ENCODE measurements around the gene PADI2. TPM values are rescaled to one million over a fixed set of nuclear protein-coding genes. Genes with fewer than 3 reads are reported as not detected.

PADI2 gene
- total RNA-seq, 1 experiment from 2014 or later: 1.3 TPM

- intact Hi-C loops (cut with micrococcal nuclease; ENCODE audit: unreplicated experiment): no loop called here
- DNase-seq: no peak
- Mint-ChIP-seq H3K27ac (ENCODE audit: unreplicated experiment) (no peak overlapping the region), H3K4me3 (ENCODE audit: low read depth, unreplicated experiment) (no peak overlapping the region), H3K4me1 (ENCODE audit: low read depth, unreplicated experiment) (no peaks in the 10 kb centered on the region), H3K27me3 (ENCODE audit: unreplicated experiment) (no peaks in the 10 kb centered on the region), H3K9me3 (ENCODE audit: low read depth, unreplicated experiment) (no peaks in the 10 kb centered on the region), H3K36me3 (ENCODE audit: insufficient read depth, unreplicated experiment) (no peaks in the 10 kb centered on the region)
- CTCF ChIA-PET: no interaction called here
- no TSS peak for BruUV-seq (replicated peaks)
- no peak for TF ChIP-seq CTCF (IDR thresholded peaks at IDR 0.05; ENCODE audit: unreplicated experiment)
These were observed 34.5 kb downstream of the PADI2 start for GRCh38 chr1:17084787-17085186.

GRCh38 chr1:17082761-17083160 lies 36.5 kb downstream of the PADI2 start:
- Mint-ChIP-seq H3K4me3 (ENCODE audit: low read depth, unreplicated experiment) (no peak overlapping the region), H3K27ac (ENCODE audit: unreplicated experiment) (no peak overlapping the region), H3K9me3 (ENCODE audit: low read depth, unreplicated experiment) (no peaks in the 10 kb centered on the region), H3K36me3 (ENCODE audit: insufficient read depth, unreplicated experiment) (no peaks in the 10 kb centered on the region), H3K4me1 (ENCODE audit: low read depth, unreplicated experiment) (no peaks in the 10 kb centered on the region), H3K27me3 (ENCODE audit: unreplicated experiment) (no peaks in the 10 kb centered on the region)
- no TSS peak for BruUV-seq (replicated peaks)
- CTCF ChIA-PET: no interaction called here
- no peak for DNase-seq
- TF ChIP-seq CTCF (IDR thresholded peaks at IDR 0.05; ENCODE audit: unreplicated experiment): no peak
- intact Hi-C loops (cut with micrococcal nuclease; ENCODE audit: unreplicated experiment): no loop called here

GRCh38 chr1:17081439-17081838 lies 37.8 kb downstream of the PADI2 start:
- H3K4me1 Mint-ChIP-seq (ENCODE audit: low read depth, unreplicated experiment): no peaks in the 10 kb centered on the region
- BruUV-seq (replicated peaks): no TSS peak
- DNase-seq: no peak
- CTCF ChIA-PET: no interaction called here
- no peak overlapping the region for H3K4me3 Mint-ChIP-seq (ENCODE audit: low read depth, unreplicated experiment)
- no peaks in the 10 kb centered on the region for H3K9me3 Mint-ChIP-seq (ENCODE audit: low read depth, unreplicated experiment)
- no peak overlapping the region for H3K27ac Mint-ChIP-seq (ENCODE audit: unreplicated experiment)
- intact Hi-C loops (cut with micrococcal nuclease; ENCODE audit: unreplicated experiment): no loop called here
- no peaks in the 10 kb centered on the region for H3K36me3 Mint-ChIP-seq (ENCODE audit: insufficient read depth, unreplicated experiment)
- TF ChIP-seq CTCF (IDR thresholded peaks at IDR 0.05; ENCODE audit: unreplicated experiment): no peak
- H3K27me3 Mint-ChIP-seq (ENCODE audit: unreplicated experiment): no peaks in the 10 kb centered on the region

- Mint-ChIP-seq H3K27ac (ENCODE audit: unreplicated experiment) (no peak overlapping the region), H3K27me3 (ENCODE audit: unreplicated experiment) (no peaks in the 10 kb centered on the region), H3K9me3 (ENCODE audit: low read depth, unreplicated experiment) (no peaks in the 10 kb centered on the region), H3K36me3 (ENCODE audit: insufficient read depth, unreplicated experiment) (no peaks in the 10 kb centered on the region), H3K4me1 (ENCODE audit: low read depth, unreplicated experiment) (no peaks in the 10 kb centered on the region), H3K4me3 (ENCODE audit: low read depth, unreplicated experiment) (no peak overlapping the region)
- intact Hi-C loops (cut with micrococcal nuclease; ENCODE audit: unreplicated experiment): no loop called here
- CTCF ChIA-PET: no interaction called here
- no peak for DNase-seq
- BruUV-seq (replicated peaks): no TSS peak
- TF ChIP-seq CTCF (IDR thresholded peaks at IDR 0.05; ENCODE audit: unreplicated experiment): no peak
These were observed 38.4 kb downstream of the PADI2 start for GRCh38 chr1:17080880-17081279.

Data from Calu3 (cell line).